ENCODE data around the gene AACS. TPM values are rescaled to one million over a fixed set of nuclear protein-coding genes. Genes with fewer than 3 reads are reported as not detected.

The AACS gene
- total RNA-seq, 1 donor from 2014 or later = 38.8 TPM

DNA sequence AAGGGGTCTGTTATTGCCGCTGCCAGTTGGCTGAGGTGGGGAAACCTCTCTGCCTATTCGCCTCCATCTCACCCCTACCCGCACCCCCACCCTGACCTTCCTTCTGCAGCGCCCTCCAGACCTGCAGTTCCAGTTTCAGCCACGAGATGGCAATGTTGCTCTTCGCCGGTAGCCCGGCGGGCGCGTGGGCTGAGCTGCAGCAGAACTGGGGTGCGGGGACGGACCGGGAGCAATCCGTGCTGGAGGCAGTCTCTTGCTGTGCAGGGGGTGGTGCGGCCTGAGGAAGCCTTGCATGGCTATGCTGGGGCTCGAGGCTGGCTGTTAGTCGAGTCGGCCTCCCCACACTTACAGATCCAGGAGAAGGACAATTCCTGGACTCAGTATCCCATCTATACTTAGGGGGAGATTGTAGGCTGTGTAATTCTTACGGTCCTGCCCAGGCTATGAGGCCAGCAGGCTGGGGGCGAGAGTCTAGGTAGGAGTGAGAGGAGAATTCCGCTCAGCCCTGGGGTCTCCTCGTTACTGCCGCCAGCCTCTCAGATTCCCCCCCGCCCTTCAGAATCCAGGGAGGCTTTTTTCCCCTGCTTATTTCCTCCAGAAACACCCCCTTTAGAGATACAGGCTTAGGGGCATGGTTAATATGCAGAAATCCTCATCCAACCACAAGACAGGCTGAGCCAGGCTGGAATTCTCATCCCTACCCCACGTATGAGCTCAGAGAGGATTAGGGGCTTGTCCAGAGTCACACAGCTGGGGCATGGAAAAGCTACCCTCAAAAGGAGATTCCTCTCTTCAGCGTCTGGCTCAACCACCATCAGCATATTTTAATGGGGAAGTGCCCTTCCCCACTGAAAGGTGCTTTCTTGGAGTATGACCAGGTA is 118.2 kb downstream of the AACS start:
- Mint-ChIP-seq H3K27ac (no peak overlapping the region), H3K4me3 (ENCODE audit: low read depth) (peak overlapping the region; percentile 5), H3K36me3 (ENCODE audit: insufficient read depth) (no peaks in the 10 kb centered on the region), H3K4me1 (ENCODE audit: low read depth) (peaks cover 2% of the 10 kb centered on the region), H3K9me3 (ENCODE audit: low read depth) (no peaks in the 10 kb centered on the region), H3K27me3 (peaks cover 67% of the 10 kb centered on the region)
- DNase-seq (ENCODE audit: low spot score, unreplicated experiment) = peak; percentile 79
- TF ChIP-seq, protein P1, sequence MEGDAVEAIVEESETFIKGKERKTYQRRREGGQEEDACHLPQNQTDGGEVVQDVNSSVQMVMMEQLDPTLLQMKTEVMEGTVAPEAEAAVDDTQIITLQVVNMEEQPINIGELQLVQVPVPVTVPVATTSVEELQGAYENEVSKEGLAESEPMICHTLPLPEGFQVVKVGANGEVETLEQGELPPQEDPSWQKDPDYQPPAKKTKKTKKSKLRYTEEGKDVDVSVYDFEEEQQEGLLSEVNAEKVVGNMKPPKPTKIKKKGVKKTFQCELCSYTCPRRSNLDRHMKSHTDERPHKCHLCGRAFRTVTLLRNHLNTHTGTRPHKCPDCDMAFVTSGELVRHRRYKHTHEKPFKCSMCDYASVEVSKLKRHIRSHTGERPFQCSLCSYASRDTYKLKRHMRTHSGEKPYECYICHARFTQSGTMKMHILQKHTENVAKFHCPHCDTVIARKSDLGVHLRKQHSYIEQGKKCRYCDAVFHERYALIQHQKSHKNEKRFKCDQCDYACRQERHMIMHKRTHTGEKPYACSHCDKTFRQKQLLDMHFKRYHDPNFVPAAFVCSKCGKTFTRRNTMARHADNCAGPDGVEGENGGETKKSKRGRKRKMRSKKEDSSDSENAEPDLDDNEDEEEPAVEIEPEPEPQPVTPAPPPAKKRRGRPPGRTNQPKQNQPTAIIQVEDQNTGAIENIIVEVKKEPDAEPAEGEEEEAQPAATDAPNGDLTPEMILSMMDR (IDR thresholded peaks at IDR 0.05; ENCODE audit: unreplicated experiment) = peak; percentile 97

DNA sequence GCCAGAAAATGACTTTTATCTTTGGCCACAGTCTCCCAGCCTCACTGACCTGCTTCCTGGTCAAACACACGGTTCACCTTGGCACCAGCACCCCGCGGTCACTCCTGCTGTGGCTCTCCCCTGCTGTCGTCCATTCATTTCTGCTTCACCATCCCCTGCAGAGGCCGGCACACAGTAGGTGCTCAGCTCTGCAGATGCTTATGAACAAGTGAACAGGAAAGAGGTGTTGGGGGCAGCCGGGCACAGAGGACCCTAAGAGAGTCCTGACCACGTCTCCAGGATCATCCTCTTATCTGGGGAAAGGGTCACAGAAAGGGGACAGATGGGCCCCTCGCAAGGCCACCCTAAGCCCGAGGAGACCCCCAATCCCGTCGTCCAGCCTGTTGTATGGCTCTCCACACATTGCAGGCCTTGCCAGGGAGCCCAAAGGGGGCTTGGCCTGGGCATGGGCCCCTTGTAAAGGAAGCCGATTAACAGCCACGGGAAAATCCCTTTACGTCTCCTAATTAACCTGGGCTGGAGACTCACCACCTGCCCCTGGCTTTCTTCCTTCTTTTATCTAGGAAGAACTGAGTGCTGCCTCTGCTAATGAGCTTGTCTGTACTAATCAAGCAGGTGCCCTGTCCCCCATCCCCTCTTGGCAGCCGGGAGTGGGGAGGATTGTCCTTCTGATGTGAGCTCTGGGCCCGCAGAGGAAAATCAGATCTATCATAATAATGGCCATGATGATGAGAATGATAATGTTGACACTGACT is 119.2 kb downstream of the AACS start:
- H3K36me3 Mint-ChIP-seq (ENCODE audit: insufficient read depth) = no peaks in the 10 kb centered on the region
- DNase-seq (ENCODE audit: low spot score, unreplicated experiment) = no peak
- no peaks in the 10 kb centered on the region for H3K9me3 Mint-ChIP-seq (ENCODE audit: low read depth)
- H3K27me3 Mint-ChIP-seq = peaks cover 72% of the 10 kb centered on the region
- H3K4me3 Mint-ChIP-seq (ENCODE audit: low read depth) = no peak overlapping the region
- H3K4me1 Mint-ChIP-seq (ENCODE audit: low read depth) = peaks cover 2% of the 10 kb centered on the region
- TF ChIP-seq, protein P1 (IDR thresholded peaks at IDR 0.05; ENCODE audit: unreplicated experiment) = no peak
- H3K27ac Mint-ChIP-seq = no peak overlapping the region

DNA sequence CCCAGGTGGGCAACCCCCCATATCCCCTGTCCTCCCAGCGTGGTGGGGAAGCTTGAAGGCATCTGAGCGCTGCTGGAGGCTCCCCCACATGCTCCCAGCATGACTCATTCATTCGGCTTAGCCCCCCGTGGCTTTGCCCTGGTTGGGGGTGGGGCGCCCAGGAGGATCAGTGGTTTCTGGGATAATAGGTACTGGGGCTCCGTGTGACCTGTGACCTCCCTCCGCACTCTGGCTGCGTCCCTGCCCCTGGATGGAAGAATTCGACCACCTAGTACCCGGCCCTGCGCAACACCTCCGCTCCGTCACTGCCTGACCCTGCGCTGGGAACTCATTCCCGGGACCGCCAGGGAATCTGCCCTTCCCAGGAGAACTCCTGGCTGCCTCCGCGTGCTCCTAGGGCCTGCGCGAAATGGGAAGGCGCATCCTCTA is 120.1 kb downstream of the AACS start:
- Mint-ChIP-seq H3K27me3 (peaks cover 81% of the 10 kb centered on the region), H3K36me3 (ENCODE audit: insufficient read depth) (no peaks in the 10 kb centered on the region), H3K4me1 (ENCODE audit: low read depth) (peaks cover 2% of the 10 kb centered on the region), H3K9me3 (ENCODE audit: low read depth) (no peaks in the 10 kb centered on the region), H3K4me3 (ENCODE audit: low read depth) (peak overlapping the region; percentile 64), H3K27ac (no peak overlapping the region)
- TF ChIP-seq, protein P1 (IDR thresholded peaks at IDR 0.05; ENCODE audit: unreplicated experiment) = no peak
- DNase-seq (ENCODE audit: low spot score, unreplicated experiment) = no peak

DNA sequence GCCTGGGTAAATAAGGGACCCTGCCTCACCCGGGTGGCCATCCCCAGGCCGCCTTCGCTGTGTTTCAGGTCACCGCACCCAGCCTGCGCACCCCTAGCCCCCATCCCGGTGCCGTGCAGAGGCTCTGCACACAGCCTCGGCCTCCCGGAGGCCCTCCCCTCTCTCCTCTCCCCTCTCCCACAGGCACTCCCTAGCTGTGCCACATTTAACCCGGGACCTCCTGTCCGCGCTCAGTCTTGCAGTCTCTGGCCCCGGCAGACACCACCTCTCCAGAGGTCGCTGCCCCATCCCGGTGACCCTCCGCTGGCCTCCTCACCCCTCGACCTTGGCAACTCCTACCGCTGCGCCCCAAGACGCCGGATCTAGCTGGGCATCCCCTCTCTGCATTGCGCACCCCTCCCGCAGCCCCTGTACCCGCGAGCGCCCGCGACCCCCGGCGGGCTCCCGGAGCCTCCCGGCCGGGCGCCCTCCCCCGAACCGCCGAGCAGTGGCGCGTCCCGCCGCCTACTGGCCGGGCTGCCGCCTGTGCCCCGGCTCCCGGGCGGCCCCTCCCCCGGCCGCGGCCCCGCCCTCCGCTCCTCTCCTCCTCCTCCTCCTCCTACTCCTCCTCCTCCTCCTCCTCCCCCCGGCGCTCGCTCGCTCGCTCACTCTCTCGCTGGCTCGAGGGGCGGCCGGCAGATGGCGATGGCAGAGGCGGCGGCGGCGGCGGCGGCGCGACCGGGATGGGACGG is 120.7 kb downstream of the AACS start, which contains the start of gene TMEM132B:
TSS of gene TMEM132B (plus strand) at position 647 of the 731 bp plus-strand sequence.
- H3K27ac Mint-ChIP-seq = no peak within 1 kb of the TSS
- peaks cover 80% of the 10 kb centered on the region for H3K27me3 Mint-ChIP-seq
- TF ChIP-seq, protein P1 (IDR thresholded peaks at IDR 0.05; ENCODE audit: unreplicated experiment) = peak; percentile 60
- no peaks in the 10 kb centered on the region for H3K9me3 Mint-ChIP-seq (ENCODE audit: low read depth)
- H3K4me1 Mint-ChIP-seq (ENCODE audit: low read depth) = peaks cover 2% of the 10 kb centered on the region
- H3K4me3 Mint-ChIP-seq (ENCODE audit: low read depth) = peak within 1 kb of the TSS; percentile 64
- no peaks in the 10 kb centered on the region for H3K36me3 Mint-ChIP-seq (ENCODE audit: insufficient read depth)
- peak; percentile 69 for DNase-seq (ENCODE audit: low spot score, unreplicated experiment)

Measured in progenitor cell of endocrine pancreas (in vitro differentiated cells).